HG02840 (cell line): ENCODE results near the gene THOC5.
"Not testable (repeated sequence)": the region's sequence is repeated elsewhere in the genome, so short reads cannot be mapped to it uniquely, and the experiment has no call there.

Experiments used
- ATAC-seq: cut with Tn5 transposase; IDR thresholded peaks from one replicate; pipeline ENCODE4 v1.9.1; 2021; ENCODE audit warnings: mild to moderate bottlenecking, moderate library complexity, moderate number of reproducible peaks; ENCODE audit not compliant: unreplicated experiment, low FRiP score

The THOC5 gene

GRCh38 chr22:29563652-29564460, 10.3 kb upstream of the THOC5 start:
- no peak for ATAC-seq

- ATAC-seq = no peak
Measured at GRCh38 chr22:29559853-29560252, 6.3 kb upstream of the THOC5 start.

- ATAC-seq = no peak
Measured at GRCh38 chr22:29559030-29559429, 5.5 kb upstream of the THOC5 start.

- no peak for ATAC-seq
Measured at GRCh38 chr22:29555065-29555644, 1.6 kb upstream of the THOC5 start.

GRCh38 chr22:29552357-29552756, 1.2 kb downstream of the THOC5 start:
- ATAC-seq = not testable (repeated sequence)

GRCh38 chr22:29550005-29550404, 3.6 kb downstream of the THOC5 start:
- no peak for ATAC-seq

GRCh38 chr22:29545045-29545444, 8.5 kb downstream of the THOC5 start:
- not testable (repeated sequence) for ATAC-seq

- ATAC-seq = no peak
Measured at GRCh38 chr22:29541845-29542244, 11.7 kb downstream of the THOC5 start.

GRCh38 chr22:29539105-29539504, 14.5 kb downstream of the THOC5 start:
- no peak for ATAC-seq

- no peak for ATAC-seq
Measured at GRCh38 chr22:29536411-29536810, 17.1 kb downstream of the THOC5 start.

GRCh38 chr22:29531419-29531818, 22.1 kb downstream of the THOC5 start:
- no peak for ATAC-seq

GRCh38 chr22:29530716-29531115, 22.8 kb downstream of the THOC5 start:
- ATAC-seq = no peak

GRCh38 chr22:29528144-29528543, 25.4 kb downstream of the THOC5 start:
- no peak for ATAC-seq

GRCh38 chr22:29524442-29525191, 28.9 kb downstream of the THOC5 start:
- no peak for ATAC-seq

GRCh38 chr22:29523761-29524160, 29.8 kb downstream of the THOC5 start:
- ATAC-seq = no peak

- ATAC-seq = no peak
Measured at GRCh38 chr22:29521526-29521925, 32.0 kb downstream of the THOC5 start.

GRCh38 chr22:29520851-29521250, 32.7 kb downstream of the THOC5 start:
- no peak for ATAC-seq

- ATAC-seq = no peak
Measured at GRCh38 chr22:29519996-29520395, 33.6 kb downstream of the THOC5 start.

- no peak for ATAC-seq
Measured at GRCh38 chr22:29518427-29518826, 35.1 kb downstream of the THOC5 start.

GRCh38 chr22:29517215-29517908, 36.2 kb downstream of the THOC5 start:
- no peak for ATAC-seq

- no peak for ATAC-seq
Measured at GRCh38 chr22:29512031-29512430, 41.5 kb downstream of the THOC5 start.
